Inflammatory macrophage treated with lipopolysaccharide for 4 hours (primary cell): ENCODE results near the gene SERPINB10.

Source experiments
- DNase-seq: peaks from one replicate; pipeline ENCODE4 v3.0.0-alpha.2; 2020

The SERPINB10 gene, protein sequence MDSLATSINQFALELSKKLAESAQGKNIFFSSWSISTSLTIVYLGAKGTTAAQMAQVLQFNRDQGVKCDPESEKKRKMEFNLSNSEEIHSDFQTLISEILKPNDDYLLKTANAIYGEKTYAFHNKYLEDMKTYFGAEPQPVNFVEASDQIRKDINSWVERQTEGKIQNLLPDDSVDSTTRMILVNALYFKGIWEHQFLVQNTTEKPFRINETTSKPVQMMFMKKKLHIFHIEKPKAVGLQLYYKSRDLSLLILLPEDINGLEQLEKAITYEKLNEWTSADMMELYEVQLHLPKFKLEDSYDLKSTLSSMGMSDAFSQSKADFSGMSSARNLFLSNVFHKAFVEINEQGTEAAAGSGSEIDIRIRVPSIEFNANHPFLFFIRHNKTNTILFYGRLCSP

DNA sequence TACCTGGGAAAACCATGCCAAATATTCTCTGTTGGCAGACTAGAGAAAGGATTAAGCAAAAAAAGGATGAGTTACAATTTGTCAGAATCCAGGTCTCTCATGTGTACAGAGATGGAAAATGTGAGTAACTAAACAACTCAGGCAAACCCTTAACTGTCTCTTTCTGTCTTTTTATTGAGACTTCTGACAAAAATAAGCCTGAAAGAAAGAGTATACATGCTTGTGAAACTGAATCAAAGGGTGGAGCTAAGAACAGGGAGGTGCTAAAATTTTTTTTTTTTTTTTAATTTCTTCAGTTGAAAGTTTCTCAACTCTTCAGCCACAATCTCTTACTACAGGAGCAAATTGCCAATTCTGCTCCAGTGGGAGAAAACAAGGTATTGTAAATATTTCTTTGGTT is at the start of gene SERPINB10:
Gene SERPINB10 (plus strand): TSS at position 295 of the 400 bp plus-strand sequence. CDS start 7,553 bp downstream, outside the sequence.
- DNase-seq, result peak; percentile 39

DNA sequence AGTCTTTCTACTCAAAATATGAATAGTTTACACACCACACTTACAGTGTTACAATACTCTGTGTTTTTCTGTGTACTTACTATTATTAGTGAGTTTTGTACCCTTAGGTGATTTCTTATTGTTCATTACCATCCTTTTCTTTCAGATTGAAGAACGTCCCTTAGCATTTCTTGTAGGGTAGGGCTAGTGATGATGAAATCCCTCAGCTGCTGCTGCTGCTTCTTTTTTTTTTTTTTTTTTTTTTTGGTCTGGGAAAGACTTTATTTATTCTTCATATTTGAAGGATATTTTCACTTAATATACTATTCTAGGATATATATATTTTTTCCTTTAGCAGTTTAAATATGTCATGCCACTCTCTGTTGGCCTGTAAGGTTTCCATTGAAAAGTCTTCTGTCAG is 49.3 kb upstream of the SERPINB10 start:
- peak; percentile 30 for DNase-seq

DNA sequence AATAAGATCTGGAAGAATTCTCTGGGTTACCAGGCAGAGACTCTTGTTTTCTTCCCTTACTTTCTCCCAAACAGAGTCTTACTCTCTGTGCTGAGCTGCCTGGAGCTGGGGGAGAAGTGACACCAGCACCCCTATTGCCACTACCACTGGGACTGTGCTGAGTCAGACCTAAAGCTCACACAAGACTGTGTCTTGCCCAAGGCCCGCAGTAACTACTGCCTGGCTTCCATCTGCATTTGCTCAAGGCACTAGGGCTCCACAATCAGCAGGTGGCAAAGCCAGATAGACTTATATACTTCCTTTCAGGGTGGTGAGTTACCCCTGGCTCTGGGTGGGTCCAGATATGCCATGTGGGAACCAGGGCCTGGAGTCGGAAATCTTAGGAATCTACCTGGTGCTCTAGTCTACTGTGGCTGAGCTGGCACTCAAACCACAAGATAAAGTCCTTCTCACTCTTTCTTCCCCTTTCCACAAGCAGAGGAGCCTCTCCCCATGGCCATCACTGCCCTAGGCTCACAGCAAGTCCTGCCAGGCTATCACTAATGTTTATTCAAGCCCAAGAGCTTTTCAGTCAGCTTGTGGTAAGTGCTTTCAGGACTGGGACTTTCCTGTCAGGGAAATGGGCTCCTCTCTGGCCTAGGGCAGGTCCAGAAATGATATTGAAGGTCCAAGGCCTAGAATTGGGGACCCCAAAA is 47.8 kb upstream of the SERPINB10 start:
- peak; percentile 44 for DNase-seq

DNA sequence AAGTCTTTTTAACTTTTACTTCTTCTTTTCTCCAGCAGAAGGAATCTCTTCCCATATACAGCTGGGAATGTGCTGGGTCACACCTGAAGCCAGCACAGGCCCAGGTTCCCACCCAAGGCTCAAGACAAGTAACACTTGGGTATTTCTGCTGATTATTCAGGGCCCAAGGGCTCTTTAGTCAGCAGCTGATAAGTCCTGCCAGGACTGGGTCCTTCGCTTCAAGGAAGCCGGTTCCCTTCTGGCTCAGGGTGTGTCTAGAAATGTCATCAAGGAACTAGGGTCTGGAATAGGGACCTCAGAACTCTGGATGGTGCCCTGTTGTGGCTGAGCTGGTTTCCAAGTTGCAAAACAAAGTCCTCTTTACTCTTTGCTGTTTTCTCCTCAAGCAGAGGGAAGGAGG is 47.2 kb upstream of the SERPINB10 start:
- no peak for DNase-seq

DNA sequence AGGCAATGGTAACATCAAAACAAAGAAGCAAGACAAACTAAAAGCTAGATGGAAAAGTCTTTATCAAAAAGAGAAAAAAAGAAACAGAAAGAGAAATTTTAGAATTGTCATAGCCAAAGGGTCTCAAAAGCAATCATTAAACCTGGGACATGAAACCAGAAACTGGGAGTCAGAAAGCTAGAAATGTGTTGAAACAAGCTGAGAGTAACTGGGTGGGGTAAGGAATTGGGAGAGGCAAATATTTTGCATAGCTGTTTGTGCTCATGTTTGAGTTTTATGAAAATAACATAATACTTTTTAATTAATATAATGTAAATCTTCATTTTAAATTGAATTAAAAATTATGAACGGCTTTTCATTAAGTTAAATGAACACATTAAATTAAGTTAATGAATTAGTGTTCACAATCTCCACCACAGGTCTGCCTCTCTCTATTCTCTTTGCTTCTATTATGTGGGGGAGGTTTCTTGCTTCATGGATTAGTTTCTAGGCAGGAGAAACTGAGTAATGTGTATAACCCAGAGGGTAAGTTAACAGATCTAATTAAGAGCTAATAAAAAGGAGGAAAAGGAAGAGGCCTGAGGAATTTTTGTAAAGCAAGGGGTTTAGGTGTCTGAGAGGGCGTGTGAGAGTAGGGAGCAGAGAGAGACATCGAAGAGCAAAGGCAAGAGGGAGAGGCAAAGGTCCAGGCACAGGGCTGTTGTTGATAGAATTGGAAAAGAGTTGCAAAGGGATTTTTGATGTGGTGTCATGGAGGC is 40.2 kb upstream of the SERPINB10 start:
- no peak for DNase-seq

DNA sequence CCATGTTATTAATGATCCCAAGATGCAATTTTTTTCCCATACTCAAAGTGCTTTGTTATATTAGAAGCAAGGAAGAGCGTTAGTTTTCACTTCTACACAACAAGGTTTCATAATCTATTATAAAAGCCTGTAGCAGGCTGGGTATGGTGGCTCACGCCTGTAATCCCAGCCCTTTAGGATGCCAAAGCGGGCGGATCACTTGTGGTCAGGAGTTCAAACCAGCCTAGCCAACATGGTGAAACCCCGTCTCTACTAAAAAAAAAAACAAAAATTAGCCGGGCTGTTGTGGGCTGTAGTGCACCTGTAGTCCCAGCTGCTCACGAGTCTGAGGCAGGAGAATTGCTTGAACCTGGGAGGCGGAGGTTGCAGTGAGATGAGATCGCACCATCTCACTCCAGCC is 39.2 kb upstream of the SERPINB10 start:
- no peak for DNase-seq

DNA sequence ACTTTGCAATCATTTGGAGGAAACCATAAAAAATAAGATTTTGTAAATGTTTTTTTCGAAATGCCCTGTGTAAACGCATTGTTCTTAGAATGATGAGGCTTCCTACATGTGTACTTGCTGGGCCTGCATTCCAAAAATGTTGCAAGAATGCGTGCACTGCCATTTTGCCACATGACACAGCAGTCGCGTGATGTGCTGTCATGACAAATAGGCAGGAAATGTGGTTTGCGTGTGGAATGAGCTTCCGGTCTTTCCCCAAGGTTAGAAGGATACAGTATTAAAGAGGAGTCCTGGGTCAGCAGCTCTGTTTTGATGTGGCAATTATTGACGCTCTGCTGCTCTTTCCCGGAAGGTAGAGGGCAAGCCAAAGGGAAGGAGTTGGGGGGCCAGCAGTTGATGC is 38.4 kb upstream of the SERPINB10 start:
- DNase-seq, result peak; percentile 81

DNA sequence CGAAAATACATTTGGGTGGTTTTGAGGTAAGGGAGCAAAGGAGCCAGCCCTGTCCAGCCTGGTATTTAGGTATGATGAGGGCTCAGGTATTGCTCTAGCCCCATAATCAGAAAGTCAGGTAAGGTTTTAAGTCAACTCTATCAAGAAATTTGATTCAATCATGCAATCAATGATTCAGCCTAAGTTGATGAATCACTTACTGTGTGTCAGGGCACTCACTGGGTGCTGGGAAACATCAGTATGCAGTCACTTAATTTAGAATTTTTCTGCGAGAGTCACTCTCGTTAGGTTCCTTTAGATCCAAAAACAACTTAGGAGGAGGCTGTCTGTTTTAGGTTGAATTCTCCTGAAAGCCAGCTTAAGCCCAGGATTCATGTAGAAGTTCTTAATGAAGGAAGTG is 37.9 kb upstream of the SERPINB10 start:
- DNase-seq, result peak; percentile 49

DNA sequence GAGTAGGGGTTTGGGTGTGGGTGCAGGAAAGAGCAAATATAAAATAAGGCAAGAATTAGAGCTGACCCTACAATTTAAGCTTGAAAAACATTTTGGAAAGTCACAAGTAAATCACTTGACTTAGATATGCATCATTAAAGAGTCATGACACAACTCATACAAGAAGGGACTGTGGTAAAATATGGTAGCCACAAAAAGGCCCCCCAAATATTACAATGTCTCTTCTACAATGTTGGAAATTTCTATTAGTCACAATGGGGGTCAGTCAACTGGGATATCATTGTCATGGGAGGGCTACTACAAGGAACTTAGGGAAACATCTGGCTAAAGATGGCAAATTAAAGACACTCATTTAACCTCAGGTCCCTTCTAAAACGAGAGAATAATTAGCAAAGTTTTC is 35.9 kb upstream of the SERPINB10 start:
- no peak for DNase-seq

DNA sequence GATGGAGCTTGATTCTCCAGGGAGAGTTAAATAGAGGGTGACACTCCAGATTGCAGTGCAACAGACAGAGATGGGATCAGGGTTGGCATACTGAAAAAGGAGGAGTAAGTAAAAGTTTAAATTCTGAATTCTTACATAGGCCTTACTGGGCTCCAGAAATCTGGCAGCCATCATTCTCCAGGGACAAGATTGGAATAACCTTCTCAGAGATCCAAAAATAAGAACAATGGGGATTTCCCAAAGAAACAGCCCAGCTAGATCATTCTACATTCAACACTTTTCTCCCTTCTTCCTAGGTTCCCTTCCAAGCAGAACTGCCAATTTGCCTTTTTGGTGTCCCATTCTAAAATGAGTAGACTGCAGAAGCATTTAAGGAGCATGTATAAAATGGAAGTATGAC is 35.2 kb upstream of the SERPINB10 start:
- no peak for DNase-seq

DNA sequence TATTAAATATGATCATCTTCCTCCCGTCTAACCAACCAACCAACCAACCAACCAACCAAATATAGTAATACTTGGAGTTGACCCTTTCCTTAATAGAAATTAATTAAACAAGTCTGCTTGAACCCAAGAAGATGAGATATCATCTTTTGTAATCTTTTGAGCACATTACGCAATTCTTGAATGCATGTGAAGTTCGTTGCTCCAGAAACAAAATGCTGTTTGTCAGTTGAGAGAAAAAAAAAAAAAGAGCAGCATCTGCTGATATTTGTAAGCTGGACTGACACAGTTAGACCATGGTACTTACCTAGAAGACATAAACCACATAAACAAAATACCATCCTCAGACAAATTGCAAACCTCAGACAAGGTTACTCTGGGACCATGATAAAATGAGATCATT is 29.4 kb upstream of the SERPINB10 start:
- peak; percentile 51 for DNase-seq

DNA sequence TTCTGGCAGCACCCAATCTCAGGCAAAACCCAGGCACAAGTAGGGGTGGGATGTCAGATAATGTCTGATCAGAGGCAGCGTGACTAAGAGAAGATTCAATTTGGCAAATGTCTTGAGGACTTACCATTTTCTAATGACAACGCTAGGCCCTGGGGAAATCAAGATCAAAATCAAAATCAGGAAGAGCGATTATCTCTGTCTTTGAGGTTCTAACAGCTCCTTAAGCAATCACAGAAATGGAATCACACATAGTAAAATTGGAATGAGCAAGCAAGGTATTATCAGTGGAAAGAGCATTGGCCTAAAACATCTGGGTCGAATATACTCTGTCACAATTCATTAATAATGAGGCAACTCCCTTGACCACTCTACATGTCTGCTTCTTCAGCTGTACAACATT is 28.8 kb upstream of the SERPINB10 start:
- DNase-seq, result no peak

DNA sequence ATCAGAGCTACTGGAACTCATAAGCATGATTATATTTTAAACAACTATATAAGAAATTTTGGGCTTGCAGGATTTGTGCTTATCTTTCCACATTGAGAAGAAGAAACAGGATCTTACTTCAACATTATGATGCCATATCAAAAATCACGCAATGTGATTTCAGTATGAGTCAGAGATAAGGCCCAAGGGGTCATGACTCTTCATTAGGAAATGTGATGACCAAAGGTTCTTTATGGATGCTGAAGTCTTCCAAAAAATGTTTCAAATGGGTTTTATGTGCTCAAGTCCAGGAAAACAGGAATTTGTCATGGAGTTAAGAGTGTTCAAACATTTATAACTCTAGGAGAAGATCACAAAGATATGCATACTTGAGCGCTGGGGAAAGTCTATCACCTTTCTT is 28.0 kb upstream of the SERPINB10 start:
- peak; percentile 82 for DNase-seq

DNA sequence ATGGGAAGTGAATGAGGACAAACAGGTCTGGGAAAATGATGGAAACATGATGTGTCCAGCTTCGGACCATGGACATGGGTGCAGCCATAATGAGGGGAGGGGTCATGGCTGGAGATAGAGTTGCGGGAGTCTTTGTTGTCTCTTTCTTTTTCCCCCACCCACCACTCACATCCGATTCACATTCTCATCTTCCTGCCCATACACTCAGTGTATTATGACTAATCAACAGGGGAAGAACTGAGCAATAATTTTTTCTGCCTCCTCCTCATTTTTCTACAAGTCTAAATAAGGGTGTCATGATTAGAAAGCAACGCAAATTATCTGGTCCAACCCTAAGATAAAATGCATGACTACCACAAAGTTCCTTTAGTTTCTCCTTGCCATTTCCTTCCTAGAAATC is 25.9 kb upstream of the SERPINB10 start:
- peak; percentile 57 for DNase-seq

DNA sequence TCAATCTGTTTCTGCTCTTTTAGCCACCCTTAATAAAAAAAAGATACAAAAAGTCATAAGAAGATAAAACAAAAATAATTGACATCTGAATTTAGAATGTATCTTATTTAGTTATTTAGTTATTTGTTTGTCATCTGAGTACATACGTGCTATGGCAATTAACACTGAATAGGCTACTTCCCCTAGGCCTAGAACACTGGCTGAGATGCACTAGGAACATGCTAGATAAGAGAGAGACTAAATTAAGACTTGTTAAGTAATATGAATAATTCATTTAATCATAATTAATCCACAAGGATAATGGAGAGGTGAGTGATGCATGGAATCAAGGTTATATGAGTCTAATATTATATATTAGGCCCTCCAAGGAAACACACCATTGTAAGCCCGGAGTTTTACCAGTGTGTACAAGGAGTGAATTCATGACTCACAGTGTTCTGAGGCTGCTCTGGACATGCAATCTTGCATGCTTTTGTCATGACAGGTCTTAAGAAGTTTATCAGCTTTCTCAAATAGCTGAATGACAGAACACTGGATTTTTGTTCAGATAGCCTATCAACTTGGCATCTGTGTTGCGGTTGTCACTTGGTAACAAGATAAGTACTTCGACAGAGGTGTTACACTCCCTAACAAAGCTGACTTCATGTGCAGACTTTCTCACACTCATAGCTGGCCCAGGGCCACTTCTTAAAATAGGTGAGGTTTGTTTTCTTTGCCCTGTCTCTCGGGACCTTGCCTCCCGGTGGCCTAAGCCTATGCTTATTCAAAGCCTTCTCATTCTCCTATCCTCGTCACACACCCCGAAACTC is 25.2 kb upstream of the SERPINB10 start:
- peak; percentile 45 for DNase-seq

DNA sequence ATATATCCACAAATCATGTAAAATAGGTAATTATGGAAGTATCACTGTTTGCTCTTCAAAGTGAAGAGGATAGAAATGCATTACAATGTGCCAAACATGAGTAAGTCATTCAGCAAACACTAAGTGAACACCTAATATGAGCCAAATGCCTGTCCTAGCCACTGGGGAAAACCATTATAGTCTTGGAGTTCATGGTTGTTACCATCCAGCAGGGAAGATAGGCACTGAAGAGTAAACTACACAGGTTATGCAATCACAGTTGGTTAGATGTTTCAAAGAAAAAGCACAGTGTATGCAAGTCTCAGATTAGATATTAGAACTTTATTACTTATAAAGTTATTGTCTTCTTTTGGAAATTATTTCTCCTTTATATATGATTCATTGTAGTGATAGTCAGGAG is 24.1 kb upstream of the SERPINB10 start:
- DNase-seq, result no peak

DNA sequence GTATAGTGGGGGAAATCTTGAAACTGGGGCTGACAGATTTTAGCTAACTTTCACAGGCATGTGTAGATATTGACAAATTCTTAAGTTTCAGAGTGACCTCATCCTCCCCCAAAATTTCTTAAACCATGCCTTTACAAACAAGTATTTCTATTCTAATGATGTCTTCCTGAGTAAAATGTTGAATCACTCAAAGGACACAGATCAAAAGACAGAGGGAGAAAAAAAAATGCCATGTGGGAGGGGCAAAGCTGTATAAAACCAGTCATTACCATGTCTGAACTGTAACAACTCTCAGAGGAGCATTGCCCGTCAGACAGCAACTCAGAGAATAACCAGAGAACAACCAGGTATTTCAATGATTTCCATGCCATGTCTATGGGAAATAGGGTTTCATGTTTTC is 20.3 kb upstream of the SERPINB10 start, which contains the start of gene SERPINB2:
Gene SERPINB2 (plus strand): TSS at position 282 of the 400 bp plus-strand sequence. CDS start 3,740 bp downstream, outside the sequence.
- peak; percentile 85 for DNase-seq

DNA sequence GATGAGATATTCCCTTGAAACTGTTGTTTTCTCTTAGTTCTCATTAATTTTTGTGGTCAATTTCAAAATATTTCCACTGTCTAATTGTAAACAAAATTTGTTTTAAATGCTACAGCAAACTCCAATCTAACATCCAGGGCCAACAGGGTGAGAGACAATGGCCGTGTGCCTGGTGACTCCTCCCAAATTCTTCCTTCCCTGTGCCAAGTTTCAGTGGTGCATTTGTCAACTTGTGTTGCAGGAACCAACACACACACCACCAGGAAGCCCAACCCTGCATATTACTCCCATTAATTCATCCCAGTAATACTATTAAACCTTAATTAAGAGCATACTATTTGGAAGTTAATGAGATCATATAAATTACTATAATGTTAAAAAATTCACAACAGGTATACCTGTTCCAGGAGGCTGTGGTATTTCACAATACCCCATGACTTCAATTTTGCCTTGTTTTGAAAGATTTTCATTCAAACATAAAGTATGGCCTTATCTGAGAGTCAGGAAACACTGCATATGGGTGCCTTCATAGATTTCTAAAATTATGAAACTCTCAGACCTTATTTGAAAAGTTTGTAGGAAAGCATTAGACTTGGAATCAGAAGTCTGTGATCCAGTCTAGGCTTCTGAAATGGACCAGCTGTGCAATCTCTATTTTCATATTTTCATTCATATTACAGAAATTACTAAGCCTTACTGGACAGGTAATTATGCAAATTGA is 19.1 kb upstream of the SERPINB10 start:
- DNase-seq, result no peak

DNA sequence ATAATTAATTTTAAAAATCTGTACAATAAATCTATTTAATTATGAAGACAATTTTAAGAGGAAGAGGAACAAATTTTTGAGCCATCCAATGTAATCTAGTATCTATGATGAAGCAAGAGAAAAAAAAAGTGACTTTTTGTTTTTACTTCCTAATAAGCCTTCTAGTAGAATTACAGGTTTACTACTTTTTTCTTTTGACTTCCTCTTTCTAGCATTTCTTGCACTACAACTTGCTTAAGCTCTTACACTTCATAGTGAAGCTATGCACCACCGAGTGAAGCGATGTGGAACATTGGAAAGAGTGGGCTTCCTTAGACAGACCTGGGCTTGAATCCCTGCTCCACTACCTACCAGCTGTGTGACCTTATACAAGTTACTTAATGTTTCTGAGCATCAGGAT is 18.1 kb upstream of the SERPINB10 start:
- peak; percentile 85 for DNase-seq

DNA sequence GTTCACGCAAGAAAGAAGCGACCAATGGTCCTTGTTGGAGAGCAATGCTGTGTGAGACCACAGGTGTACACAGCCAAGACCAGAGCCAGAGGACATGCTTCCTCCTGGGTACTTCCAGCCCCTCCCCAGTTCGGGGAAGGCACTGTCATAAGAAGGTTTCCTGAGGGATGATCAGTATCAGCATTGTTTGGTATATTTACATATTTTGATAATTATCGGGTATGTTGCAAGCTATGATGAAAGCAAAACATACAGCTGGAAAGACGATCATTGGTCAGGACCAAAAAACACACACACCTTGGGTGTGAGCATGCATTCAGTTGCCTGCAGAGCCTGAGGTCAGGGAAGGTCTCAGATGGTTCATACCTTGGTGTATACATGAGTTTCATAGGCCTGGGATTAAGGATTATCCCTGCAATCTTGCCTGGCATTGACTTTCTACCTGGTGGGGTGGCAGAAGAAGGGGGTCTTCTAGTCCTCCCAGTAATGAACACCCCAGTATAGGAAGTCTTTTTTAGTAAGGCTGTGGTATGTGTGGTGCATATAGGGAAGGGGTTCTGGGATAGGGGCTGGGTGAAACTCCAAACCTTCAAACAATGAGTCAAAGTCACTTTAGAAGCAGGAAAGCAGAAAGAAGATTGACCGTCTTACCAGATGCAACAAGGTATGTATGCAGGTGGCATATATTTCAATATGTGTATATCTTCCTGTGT is 17.4 kb upstream of the SERPINB10 start:
- DNase-seq, result no peak

DNA sequence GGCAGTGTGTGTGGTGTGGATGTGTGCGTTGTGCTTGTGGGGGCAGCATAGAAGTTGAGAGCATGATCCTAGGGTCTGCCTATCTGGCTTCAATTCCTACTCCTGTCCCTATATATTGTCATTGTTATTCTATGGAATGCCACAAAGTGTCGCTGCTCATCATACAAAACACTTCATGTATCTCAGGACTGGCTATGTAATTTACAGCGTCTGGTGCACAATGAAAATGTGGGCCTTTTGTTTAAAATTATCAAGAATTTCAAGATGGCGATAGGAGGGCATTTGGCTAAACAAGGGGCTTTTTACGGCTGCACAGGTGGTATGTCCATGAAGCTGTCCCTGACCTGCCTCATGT is 16.8 kb upstream of the SERPINB10 start:
- peak; percentile 35 for DNase-seq
